ENCODE data around the gene ODF2. TPM values are rescaled to one million over a fixed set of nuclear protein-coding genes. Genes with fewer than 3 reads are reported as not detected.
A peak's percentile ranks its signal among the peaks of the same experiment; 100 is the strongest.

The ODF2 gene
- polyA plus RNA-seq = 6.6 to 16.3 TPM (median 14.0 TPM) in 3 replicates
- 22.3 TPM for polyA plus RNA-seq (2011; ENCODE audit: low read depth)
- polyA plus RNA-seq (2011; cell fraction: cytosol; rRNA removed) = 10.0 and 12.1 TPM in 2 replicates
- 41.3 and 42.1 TPM in 2 replicates for polyA plus RNA-seq (2011; cell fraction: nucleus; rRNA removed)
- 10.4 and 22.4 TPM in 2 replicates for polyA plus RNA-seq (2012; ENCODE audit: low replicate concordance)
- polyA minus RNA-seq = 4.6 to 13.2 TPM (median 12.5 TPM) in 3 replicates
- polyA minus RNA-seq (2011; cell fraction: cytosol; rRNA and poly(A)+ RNA removed) = 5.9 TPM
- polyA minus RNA-seq (2011; cell fraction: nucleus; rRNA and poly(A)+ RNA removed) = 6.0 and 9.5 TPM in 2 replicates

DNA sequence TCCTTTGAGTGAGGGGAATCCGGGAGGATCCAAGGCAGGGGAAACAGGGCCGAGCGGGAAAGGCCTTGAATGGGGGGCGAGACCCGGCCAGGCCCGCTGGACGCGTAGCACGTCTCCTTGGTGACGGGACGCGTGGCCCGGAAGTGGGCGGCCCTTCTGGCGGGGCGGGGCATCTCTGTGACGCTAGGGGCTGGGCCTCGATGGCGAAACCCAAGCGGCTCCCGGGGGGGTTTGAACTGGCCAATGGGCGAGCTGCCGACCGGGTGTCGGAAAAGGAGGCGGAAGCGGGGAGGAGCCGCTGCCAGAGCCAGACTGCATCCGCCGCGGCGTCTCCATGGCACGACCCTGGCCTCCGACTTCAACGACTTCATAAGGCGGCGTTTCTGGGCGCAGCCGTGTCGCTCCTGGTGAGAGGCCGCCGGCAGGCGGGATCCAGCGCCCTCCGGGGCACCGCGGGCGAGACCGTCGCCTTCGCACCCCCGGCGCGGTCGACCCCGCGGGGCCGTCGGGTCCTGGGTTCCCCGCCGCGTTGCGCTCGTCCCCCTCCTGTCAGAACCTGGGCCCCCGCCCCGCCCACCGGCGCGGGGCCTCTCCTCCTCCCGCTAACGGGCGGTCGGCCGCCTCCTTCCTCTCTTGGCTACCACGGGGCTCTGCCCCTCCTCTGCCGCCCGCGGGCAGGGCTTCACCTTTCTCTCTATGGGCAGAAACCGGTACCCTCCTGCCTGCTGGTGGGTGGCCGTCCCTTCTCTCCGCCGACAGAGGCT, at the start of gene ODF2:
TSS of gene ODF2 (plus strand) at position 158 of the 764 bp plus-strand sequence. CDS start at position 244, 86 bp downstream.
- dilution Hi-C loops (cut with MboI; ENCODE audit: extremely low pct_ligation_motif_present, low sequenced_read_pairs) = no loop called here
- Histone ChIP-seq H3K27me3 (ENCODE audit: control insufficient read depth, extremely low read depth, insufficient read depth, low read length) (no peaks in the 10 kb centered on the region), H3K4me1 (ENCODE audit: control insufficient read depth, extremely low read depth, insufficient read depth, low read length) (peaks cover 10% of the 10 kb centered on the region), H3K9ac (ENCODE audit: control insufficient read depth, extremely low read depth, insufficient read depth, low read length) (peak within 1 kb of the TSS; percentile 73), H3K4me2 (ENCODE audit: control insufficient read depth, extremely low read depth, insufficient read depth, low read depth, low read length) (peak within 1 kb of the TSS; percentile 97), H3K36me3 (ENCODE audit: control insufficient read depth in 2 of 2, extremely low read depth in 1 of 2, insufficient read depth in 2 of 2, low read length in 2 of 2) (peaks cover 9 to 21% of the 10 kb centered on the region in 2 experiments), H3K9me3 (ENCODE audit: control insufficient read depth, low read depth, low read length) (no peaks in the 10 kb centered on the region), H2AFZ (ENCODE audit: control insufficient read depth, low read length) (peak within 1 kb of the TSS; percentile 96), H3K27ac (ENCODE audit: control insufficient read depth, insufficient read depth, low read length) (peak within 1 kb of the TSS; percentile 63), H3K4me3 (ENCODE audit: control insufficient read depth in 2 of 3, extremely low read depth in 1 of 3, insufficient read depth in 2 of 3, low read depth in 1 of 3, low read length in 3 of 3) (peak within 1 kb of the TSS; percentile 75 to 97 (median 92)), H4K20me1 (ENCODE audit: control insufficient read depth, extremely low read depth, insufficient read depth, low read length) (no peaks in the 10 kb centered on the region), H3K79me2 (ENCODE audit: control insufficient read depth, insufficient read depth, low read length) (peaks cover 10% of the 10 kb centered on the region), H3K9me1 (ENCODE audit: control insufficient read depth, extremely low read depth, insufficient read depth, low read length) (no peaks in the 10 kb centered on the region)
- no peak for TF ChIP-seq EZH2 (IDR thresholded peaks at IDR 0.05; ENCODE audit: low read length)
- no peak for TF ChIP-seq CTCF (optimal IDR thresholded peaks at IDR 0.05 in 1 of 3, IDR thresholded peaks at IDR 0.05 in 1 of 3, conservative IDR thresholded peaks at IDR 0.05 in 1 of 3; ENCODE audit: extremely low read depth in 1 of 3, insufficient read depth in 2 of 3, low read length in 3 of 3)
- no peak for FAIRE-seq
- DNase-seq (ENCODE audit: low read depth, low spot score) = peak; percentile 60

DNA sequence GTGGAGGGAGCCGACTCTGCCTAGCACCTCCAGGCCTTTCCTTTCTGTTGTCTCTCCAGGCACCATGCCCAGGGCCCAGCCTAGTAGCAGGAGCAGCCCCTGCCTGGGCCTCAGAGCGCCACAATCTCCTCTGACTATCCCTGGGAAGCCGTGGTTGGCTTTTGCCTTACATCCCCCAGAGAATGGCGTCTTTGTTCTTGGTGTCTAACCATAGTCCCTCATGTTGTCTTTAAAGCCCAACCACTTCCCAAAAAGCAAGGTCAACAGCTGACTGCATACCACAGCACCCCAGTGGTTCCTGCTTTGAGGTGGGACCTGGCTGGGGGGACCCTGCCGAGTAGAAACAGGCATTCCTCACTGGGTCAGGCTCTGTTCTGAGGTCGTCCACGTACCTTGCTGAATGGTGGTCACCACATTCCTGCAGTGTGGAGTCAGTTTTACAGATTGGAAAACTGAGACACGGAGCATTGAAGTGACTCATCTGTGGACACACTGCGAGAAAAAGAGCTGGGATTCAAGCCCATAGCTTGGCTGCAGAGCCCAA, 48.9 kb upstream of the ODF2 start:
- dilution Hi-C loops (cut with MboI; ENCODE audit: extremely low pct_ligation_motif_present, low sequenced_read_pairs) = no loop called here
- H2AFZ ChIP-seq (ENCODE audit: control insufficient read depth, low read length) = no peak overlapping the region
- H3K36me3 ChIP-seq (ENCODE audit: control insufficient read depth in 2 of 2, extremely low read depth in 1 of 2, insufficient read depth in 2 of 2, low read length in 2 of 2) = no peaks in the 10 kb centered on the region
- TF ChIP-seq EZH2 (IDR thresholded peaks at IDR 0.05; ENCODE audit: low read length) = no peak
- no peak for TF ChIP-seq CTCF (optimal IDR thresholded peaks at IDR 0.05 in 1 of 3, IDR thresholded peaks at IDR 0.05 in 1 of 3, conservative IDR thresholded peaks at IDR 0.05 in 1 of 3; ENCODE audit: extremely low read depth in 1 of 3, insufficient read depth in 2 of 3, low read length in 3 of 3)
- no peak overlapping the region for H3K27ac ChIP-seq (ENCODE audit: control insufficient read depth, insufficient read depth, low read length)
- H3K4me2 ChIP-seq (ENCODE audit: control insufficient read depth, extremely low read depth, insufficient read depth, low read depth, low read length) = no peak overlapping the region
- no peaks in the 10 kb centered on the region for H3K79me2 ChIP-seq (ENCODE audit: control insufficient read depth, insufficient read depth, low read length)
- H3K9me1 ChIP-seq (ENCODE audit: control insufficient read depth, extremely low read depth, insufficient read depth, low read length) = no peaks in the 10 kb centered on the region
- no peaks in the 10 kb centered on the region for H4K20me1 ChIP-seq (ENCODE audit: control insufficient read depth, extremely low read depth, insufficient read depth, low read length)
- H3K9me3 ChIP-seq (ENCODE audit: control insufficient read depth, low read depth, low read length) = no peaks in the 10 kb centered on the region
- H3K4me1 ChIP-seq (ENCODE audit: control insufficient read depth, extremely low read depth, insufficient read depth, low read length) = no peaks in the 10 kb centered on the region
- FAIRE-seq (no peak), DNase-seq (ENCODE audit: low read depth, low spot score) (no peak)
- peaks cover 22% of the 10 kb centered on the region for H3K27me3 ChIP-seq (ENCODE audit: control insufficient read depth, extremely low read depth, insufficient read depth, low read length)
- no peak overlapping the region for H3K9ac ChIP-seq (ENCODE audit: control insufficient read depth, extremely low read depth, insufficient read depth, low read length)
- no peak overlapping the region for H3K4me3 ChIP-seq (ENCODE audit: control insufficient read depth in 2 of 3, extremely low read depth in 1 of 3, insufficient read depth in 2 of 3, low read depth in 1 of 3, low read length in 3 of 3)

Data from keratinocyte (primary cell).